Glutamatergic neuron (in vitro differentiated cells): Measurements from ENCODE around the gene CDH1. TPM values are rescaled to one million over a fixed set of nuclear protein-coding genes. Genes with fewer than 3 reads are reported as not detected.

Experiments
- DNase-seq: peaks from one replicate; pipeline ENCODE4 v3.0.0; 2022
- H3K27ac Mint-ChIP-seq: one replicate; pipeline ENCODE4 v1.8.0; 2020; ENCODE audit warnings: mild to moderate bottlenecking, mixed read lengths, inconsistent platforms; ENCODE audit not compliant: unreplicated experiment
- H3K27me3 Mint-ChIP-seq: one replicate; pipeline ENCODE4 v1.8.0; 2020; ENCODE audit warnings: mild to moderate bottlenecking, moderate library complexity, mixed read lengths, inconsistent platforms; ENCODE audit not compliant: unreplicated experiment
- H3K36me3 Mint-ChIP-seq: one replicate; pipeline ENCODE4 v1.8.0; 2020; ENCODE audit warnings: mild to moderate bottlenecking, mixed read lengths, inconsistent platforms; ENCODE audit not compliant: unreplicated experiment
- H3K4me1 Mint-ChIP-seq: one replicate; pipeline ENCODE4 v1.8.0; 2020; ENCODE audit warnings: mild to moderate bottlenecking, low read depth, mixed read lengths, inconsistent platforms; ENCODE audit not compliant: unreplicated experiment
- H3K4me3 Mint-ChIP-seq: one replicate; pipeline ENCODE4 v1.8.0; 2020; ENCODE audit warnings: mild to moderate bottlenecking, mixed read lengths, inconsistent platforms; ENCODE audit not compliant: unreplicated experiment
- H3K9me3 Mint-ChIP-seq: one replicate; pipeline ENCODE4 v1.8.0; 2020; ENCODE audit warnings: mild to moderate bottlenecking, moderate library complexity, mixed read lengths, inconsistent platforms; ENCODE audit not compliant: unreplicated experiment
- total RNA-seq: library from RNA; stranded (reverse); fragmentation: NEBNext Ultra II Directional; extraction: Animal tissue kit (Norgen Biotek cat#: 25700); gene quantifications from one replicate; pipeline ENCODE4 v1.2.1, GENCODE V29; 2021; ENCODE audit not compliant: unreplicated experiment
- TF ChIP-seq, protein P1 (sequence below): fragments of 200-600 bp; sonication (generic); IDR thresholded peaks from one replicate; pipeline ENCODE4 v1.5.0; 2021; ENCODE audit not compliant: partially characterized antibody, unreplicated experiment

The CDH1 gene
- total RNA-seq, 1 donor from 2014 or later = 1.9 TPM

DNA sequence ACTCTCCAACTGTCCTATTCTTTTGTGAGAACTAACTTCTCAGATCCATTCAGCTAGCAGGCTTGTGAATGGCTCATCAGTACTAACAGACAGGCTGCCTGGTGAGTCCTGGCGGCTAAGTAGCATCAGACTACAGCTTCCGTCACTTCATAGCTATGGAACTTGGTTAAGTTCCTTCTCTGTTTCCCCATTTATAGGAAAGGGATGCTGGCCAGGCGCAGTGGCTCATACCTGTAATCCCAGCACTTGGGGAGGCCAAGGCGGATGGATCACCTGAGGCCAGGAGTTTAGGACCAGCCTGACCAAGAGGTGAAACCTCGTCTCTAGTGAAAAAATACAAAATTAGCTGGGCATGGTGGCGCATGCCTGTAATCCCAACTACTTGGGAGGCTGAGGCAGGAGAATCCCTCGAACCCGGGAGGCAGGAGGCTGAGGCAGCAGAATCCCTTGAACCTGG is 56.3 kb downstream of the CDH1 start:
- no peak overlapping the region for H3K4me3 Mint-ChIP-seq
- H3K4me1 Mint-ChIP-seq = no peaks in the 10 kb centered on the region
- TF ChIP-seq, protein P1, sequence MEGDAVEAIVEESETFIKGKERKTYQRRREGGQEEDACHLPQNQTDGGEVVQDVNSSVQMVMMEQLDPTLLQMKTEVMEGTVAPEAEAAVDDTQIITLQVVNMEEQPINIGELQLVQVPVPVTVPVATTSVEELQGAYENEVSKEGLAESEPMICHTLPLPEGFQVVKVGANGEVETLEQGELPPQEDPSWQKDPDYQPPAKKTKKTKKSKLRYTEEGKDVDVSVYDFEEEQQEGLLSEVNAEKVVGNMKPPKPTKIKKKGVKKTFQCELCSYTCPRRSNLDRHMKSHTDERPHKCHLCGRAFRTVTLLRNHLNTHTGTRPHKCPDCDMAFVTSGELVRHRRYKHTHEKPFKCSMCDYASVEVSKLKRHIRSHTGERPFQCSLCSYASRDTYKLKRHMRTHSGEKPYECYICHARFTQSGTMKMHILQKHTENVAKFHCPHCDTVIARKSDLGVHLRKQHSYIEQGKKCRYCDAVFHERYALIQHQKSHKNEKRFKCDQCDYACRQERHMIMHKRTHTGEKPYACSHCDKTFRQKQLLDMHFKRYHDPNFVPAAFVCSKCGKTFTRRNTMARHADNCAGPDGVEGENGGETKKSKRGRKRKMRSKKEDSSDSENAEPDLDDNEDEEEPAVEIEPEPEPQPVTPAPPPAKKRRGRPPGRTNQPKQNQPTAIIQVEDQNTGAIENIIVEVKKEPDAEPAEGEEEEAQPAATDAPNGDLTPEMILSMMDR = no peak
- no peaks in the 10 kb centered on the region for H3K36me3 Mint-ChIP-seq
- H3K27me3 Mint-ChIP-seq = peaks cover 2% of the 10 kb centered on the region
- peaks cover 4% of the 10 kb centered on the region for H3K9me3 Mint-ChIP-seq
- DNase-seq = no peak
- H3K27ac Mint-ChIP-seq = no peak overlapping the region

DNA sequence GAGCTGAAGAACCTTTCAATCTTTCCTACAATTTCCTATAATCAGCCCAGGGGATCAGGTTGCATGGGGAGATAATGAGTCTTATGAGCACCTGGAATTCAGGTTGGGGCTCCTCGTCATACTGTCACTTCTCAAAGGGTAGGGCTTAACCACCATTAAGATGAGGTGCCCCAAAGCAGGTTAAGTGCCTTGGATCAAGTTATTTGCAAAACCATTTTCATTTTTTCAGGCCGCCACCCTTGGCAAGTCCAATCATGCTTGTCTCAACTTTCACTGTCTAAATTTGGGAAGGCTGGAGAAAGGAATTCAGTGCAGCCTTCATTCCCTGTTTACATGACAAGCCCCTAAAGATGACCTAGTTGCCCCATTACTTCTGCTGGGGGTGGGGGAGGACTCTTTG is 61.3 kb downstream of the CDH1 start:
- H3K27ac Mint-ChIP-seq = no peak overlapping the region
- H3K36me3 Mint-ChIP-seq = no peaks in the 10 kb centered on the region
- TF ChIP-seq, protein P1 = no peak
- DNase-seq = no peak
- no peak overlapping the region for H3K4me3 Mint-ChIP-seq
- no peaks in the 10 kb centered on the region for H3K4me1 Mint-ChIP-seq
- no peaks in the 10 kb centered on the region for H3K9me3 Mint-ChIP-seq
- H3K27me3 Mint-ChIP-seq = peaks cover 2% of the 10 kb centered on the region

DNA sequence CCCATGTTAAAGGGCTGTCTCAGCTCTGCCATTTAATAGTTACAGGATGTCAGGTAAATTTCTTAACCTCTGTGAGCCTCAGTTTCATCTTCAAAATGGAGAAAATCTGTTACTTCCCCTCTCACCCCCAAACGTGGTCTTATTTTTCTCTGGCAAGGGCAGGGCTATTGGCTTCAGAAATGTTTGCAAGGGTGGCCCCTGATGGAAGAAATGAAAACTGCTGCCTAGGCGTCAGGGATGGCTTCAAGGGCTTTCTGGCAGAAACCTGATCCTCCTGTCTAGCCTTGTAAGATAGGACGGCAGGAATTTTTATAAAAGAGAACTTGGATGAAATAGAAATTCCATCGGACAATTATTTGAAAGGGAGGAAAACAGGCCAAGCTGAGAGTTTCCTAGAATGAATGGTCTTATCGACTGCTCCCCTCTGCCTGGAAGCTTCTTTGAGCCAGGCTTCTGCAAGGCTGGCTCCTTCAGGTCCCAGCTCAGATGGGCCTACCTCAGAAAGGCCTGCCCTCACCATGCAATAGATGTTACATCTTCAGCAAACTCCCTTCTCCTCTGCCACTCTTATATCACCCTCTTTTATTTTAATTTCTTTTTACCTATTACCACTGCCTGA is 63.3 kb downstream of the CDH1 start:
- H3K4me3 Mint-ChIP-seq = no peak overlapping the region

DNA sequence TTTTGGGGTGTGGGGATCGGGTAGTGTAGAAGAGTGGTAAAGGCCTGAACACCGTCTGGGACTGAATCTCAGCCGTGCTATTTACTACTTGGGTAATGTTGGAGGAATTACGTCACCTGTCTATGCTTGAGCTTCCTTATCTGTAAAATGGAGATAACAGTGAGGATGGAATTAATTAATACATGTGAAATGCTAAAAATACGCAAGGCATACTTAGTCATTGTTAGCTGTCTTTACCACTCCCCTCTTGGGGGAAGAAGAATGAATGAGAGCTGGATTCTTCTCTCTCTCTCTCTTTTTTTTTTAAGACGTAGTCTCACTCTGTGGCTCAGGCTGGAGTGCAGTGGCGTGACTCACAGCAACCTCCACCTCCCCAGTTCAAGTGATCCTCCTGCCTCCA is 65.1 kb downstream of the CDH1 start:
- no peak overlapping the region for H3K27ac Mint-ChIP-seq
- no peak overlapping the region for H3K4me3 Mint-ChIP-seq
- no peaks in the 10 kb centered on the region for H3K27me3 Mint-ChIP-seq
- H3K36me3 Mint-ChIP-seq = no peaks in the 10 kb centered on the region
- DNase-seq = no peak
- TF ChIP-seq, protein P1 = no peak
- H3K9me3 Mint-ChIP-seq = peaks cover 3% of the 10 kb centered on the region
- H3K4me1 Mint-ChIP-seq = no peaks in the 10 kb centered on the region

More for the DNA sequence above, 63.3 kb downstream of the CDH1 start:
- Mint-ChIP-seq H3K27me3 (peaks cover under 1% of the 10 kb centered on the region), H3K9me3 (peaks cover 3% of the 10 kb centered on the region), H3K27ac (no peak overlapping the region), H3K4me1 (no peaks in the 10 kb centered on the region), H3K36me3 (no peaks in the 10 kb centered on the region)
- TF ChIP-seq, protein P1 = peak; percentile 27
- peak; percentile 65 for DNase-seq

DNA sequence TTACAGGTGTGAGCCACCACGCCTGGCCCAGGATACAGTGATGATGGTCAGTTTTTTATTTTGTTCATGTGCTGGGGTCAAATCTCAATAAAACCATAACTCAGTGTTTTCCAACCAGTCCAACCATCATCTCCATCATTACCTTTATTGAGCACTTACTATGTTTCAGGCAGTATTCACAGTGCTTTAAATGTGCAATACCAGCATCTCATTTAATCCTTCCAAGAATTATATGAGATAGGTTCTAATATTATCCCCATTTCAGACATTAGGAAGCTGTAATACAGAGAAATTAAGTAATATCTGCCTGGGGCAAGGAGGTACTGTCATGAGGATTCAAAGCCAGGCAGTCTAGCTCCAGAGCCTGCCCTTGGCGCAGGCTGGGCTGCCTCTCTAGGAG is 69.3 kb downstream of the CDH1 start:
- Mint-ChIP-seq H3K36me3 (no peaks in the 10 kb centered on the region), H3K4me3 (no peak overlapping the region), H3K27ac (no peak overlapping the region), H3K27me3 (no peaks in the 10 kb centered on the region), H3K4me1 (no peaks in the 10 kb centered on the region), H3K9me3 (peaks cover 3% of the 10 kb centered on the region)
- no peak for DNase-seq
- TF ChIP-seq, protein P1 = no peak
